Activated naive CD4-positive, alpha-beta T cell treated with anti-CD3 and anti-CD28 coated beads for 36 hours (primary cell): Measurements from ENCODE around the gene ZNF785. TPM values are rescaled to one million over a fixed set of nuclear protein-coding genes. Genes with fewer than 3 reads are reported as not detected.
A peak's percentile ranks its signal among the peaks of the same experiment; 100 is the strongest.
"Not testable (repeated sequence)": the region's sequence is repeated elsewhere in the genome, so short reads cannot be mapped to it uniquely, and the experiment has no call there.

Experiments used
- CTCF ChIA-PET: fragments of 350-600 bp; sonication (Branson Sonifier 250); formaldehyde crosslinking; loops from one replicate; lab custom pipeline; 2021; ENCODE audit warnings: antibody characterized with exemption; lab: Charles Lee
- DNase-seq: peaks from one replicate; pipeline ENCODE4 v3.0.0-alpha.2; 2020
- H3K27ac Mint-ChIP-seq: one replicate; pipeline ENCODE4 v1.8.0; 2021; ENCODE audit warnings: mild to moderate bottlenecking, mixed read lengths
- H3K27me3 Mint-ChIP-seq: one replicate; pipeline ENCODE4 v1.8.0; 2021; ENCODE audit warnings: low read depth, mixed read lengths
- H3K36me3 Mint-ChIP-seq: one replicate; pipeline ENCODE4 v1.8.0; 2021; ENCODE audit warnings: low read depth, mixed read lengths
- H3K4me1 Mint-ChIP-seq: one replicate; pipeline ENCODE4 v1.8.0; 2021; ENCODE audit warnings: low read depth, mixed read lengths
- H3K4me3 Mint-ChIP-seq: one replicate; pipeline ENCODE4 v1.8.0; 2021; ENCODE audit warnings: mild to moderate bottlenecking, moderate library complexity, mixed read lengths
- H3K9me3 Mint-ChIP-seq: one replicate; pipeline ENCODE4 v1.8.0; 2021; ENCODE audit warnings: mixed read lengths
- intact Hi-C: fragments of 100-400 bp; cut with micrococcal nuclease; formaldehyde crosslinking; loops from one replicate; pipeline ENCODE4 v1.15.1; 2023
- total RNA-seq, 2 experiments: library from RNA; stranded (reverse); gene quantifications; one replicate each; pipeline ENCODE4 v1.2.3, GENCODE V29; 2021

The ZNF785 gene
- 10 to 100 TPM; 11.9 to 13.2 TPM for total RNA-seq

DNA sequence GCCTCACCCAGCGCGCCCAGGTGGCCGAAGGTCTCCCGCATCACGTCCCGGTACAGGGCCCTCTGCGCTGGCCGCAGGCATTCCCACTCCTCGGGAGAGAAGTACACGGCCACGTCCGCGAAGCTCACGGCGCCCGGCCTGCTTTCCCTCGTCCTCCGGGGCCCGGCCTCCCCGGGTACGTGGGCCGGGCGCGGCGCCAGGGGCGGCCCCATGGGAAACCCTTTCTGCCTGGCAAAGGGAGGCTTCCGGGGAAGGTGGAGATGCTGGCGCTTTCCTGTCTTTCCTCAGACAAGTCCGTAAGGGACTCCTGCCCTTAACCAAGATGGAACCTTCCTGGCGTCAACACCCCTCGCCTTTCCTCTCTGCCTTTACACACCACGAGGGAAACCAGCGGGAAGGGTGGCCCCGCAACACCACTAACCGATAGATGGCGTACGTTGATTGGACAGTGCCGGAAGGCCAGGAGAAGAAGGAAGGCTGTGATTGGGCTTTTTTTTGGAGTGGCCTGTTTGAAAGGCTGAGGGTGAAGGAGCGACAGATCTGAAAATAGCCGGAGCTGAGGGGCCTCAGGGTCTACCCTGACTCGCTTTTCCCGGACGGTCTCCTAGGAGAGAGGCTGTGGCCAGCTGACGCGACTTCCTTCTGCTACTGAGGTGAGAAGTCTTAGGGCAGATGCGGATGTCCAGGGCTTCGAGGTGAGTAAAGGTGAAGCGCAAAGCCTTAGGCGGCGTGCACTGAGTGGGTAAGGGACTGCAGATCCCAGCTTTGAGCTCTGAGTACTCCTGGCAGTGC lies at the start of gene ZNF785:
Gene ZNF785 (minus strand): TSS at position 298 of the 792 bp plus-strand sequence. CDS start 86 bp downstream, at position 212.
- Mint-ChIP-seq H3K27me3 (no peaks in the 10 kb centered on the region), H3K9me3 (no peaks in the 10 kb centered on the region), H3K4me3 (peak within 1 kb of the TSS; percentile 90), H3K27ac (peak within 1 kb of the TSS; percentile 90), H3K36me3 (peaks cover 26% of the 10 kb centered on the region), H3K4me1 (peaks cover 32% of the 10 kb centered on the region)
- intact Hi-C loops: loop anchor here (1.0 to 2.0 kb wide), 8 partner anchors 13 to 155 kb away; partner anchors contain the start of genes DCTPP1, PRR14, ZNF689 and ZNF747
- CTCF ChIA-PET: interaction anchor here (0.8 to 2.6 kb wide), 7 partner anchors 13 to 168 kb away, joined by 3 to 11 read pairs (median 7); partner anchors contain the start of genes ZNF688 and ZNF747
- peak; percentile 98 for DNase-seq

DNA sequence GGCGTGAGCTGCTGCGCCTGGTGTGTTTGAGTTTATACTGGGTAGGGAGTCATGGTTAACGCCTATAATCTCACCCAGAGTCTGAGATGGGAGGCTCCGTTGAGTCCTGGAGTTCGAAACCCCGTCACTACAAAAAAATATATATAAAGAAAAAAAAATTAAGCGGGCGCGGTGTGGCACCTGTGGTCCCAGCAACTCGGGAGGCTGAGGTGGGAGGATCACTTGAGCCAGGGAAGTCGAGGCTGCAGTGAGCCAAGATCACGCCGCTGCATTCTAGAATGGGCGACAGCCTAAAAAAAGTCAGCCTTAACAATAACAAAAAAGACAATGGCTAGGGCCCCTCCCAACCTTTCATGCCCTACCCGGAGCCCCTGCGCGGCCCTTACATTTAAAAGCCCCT lies 48.0 kb upstream of the ZNF785 start:
- no peaks in the 10 kb centered on the region for H3K27me3 Mint-ChIP-seq
- H3K9me3 Mint-ChIP-seq: no peaks in the 10 kb centered on the region
- H3K4me1 Mint-ChIP-seq: peaks cover 18% of the 10 kb centered on the region
- H3K36me3 Mint-ChIP-seq: no peaks in the 10 kb centered on the region
- intact Hi-C loops: no loop called here
- peak overlapping the region; percentile 83 for H3K4me3 Mint-ChIP-seq
- no peak for DNase-seq
- CTCF ChIA-PET: interaction anchor here (1.0 to 1.4 kb wide), 2 partner anchors 11 to 98 kb away, joined by 3 read pairs; no protein-coding TSS in a partner anchor
- peak overlapping the region; percentile 94 for H3K27ac Mint-ChIP-seq

DNA sequence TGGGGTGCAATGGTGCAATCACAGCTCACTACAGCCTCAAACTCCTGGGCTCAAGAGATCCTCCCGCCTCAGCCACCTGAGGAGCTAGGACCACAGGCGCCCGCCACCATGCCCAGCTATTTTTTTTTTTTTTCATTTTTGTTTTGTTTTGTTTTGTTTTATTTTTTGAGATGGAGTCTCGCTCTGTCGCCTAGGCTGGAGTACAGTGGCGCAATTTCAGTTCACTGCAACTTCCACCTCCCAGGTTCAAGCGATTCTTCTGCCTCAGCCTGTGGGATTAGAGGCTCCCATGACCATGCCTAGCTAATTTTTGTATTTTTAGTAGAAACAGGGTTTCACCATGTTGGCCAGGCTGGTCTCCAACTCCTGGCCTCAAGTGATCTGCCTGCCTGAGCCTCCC lies 47.0 kb upstream of the ZNF785 start:
- H3K27ac Mint-ChIP-seq, DNase-seq, intact Hi-C loops, H3K36me3 Mint-ChIP-seq, H3K9me3 Mint-ChIP-seq, H3K4me3 Mint-ChIP-seq, H3K27me3 Mint-ChIP-seq: not testable (repeated sequence)
- CTCF ChIA-PET: interaction anchor here (0.8 to 1.8 kb wide), 4 partner anchors 13 to 202 kb away, joined by 3 to 9 read pairs (median 5); partner anchors contain the start of genes DCTPP1 and PRR14
- peaks cover 21% of the 10 kb centered on the region for H3K4me1 Mint-ChIP-seq

DNA sequence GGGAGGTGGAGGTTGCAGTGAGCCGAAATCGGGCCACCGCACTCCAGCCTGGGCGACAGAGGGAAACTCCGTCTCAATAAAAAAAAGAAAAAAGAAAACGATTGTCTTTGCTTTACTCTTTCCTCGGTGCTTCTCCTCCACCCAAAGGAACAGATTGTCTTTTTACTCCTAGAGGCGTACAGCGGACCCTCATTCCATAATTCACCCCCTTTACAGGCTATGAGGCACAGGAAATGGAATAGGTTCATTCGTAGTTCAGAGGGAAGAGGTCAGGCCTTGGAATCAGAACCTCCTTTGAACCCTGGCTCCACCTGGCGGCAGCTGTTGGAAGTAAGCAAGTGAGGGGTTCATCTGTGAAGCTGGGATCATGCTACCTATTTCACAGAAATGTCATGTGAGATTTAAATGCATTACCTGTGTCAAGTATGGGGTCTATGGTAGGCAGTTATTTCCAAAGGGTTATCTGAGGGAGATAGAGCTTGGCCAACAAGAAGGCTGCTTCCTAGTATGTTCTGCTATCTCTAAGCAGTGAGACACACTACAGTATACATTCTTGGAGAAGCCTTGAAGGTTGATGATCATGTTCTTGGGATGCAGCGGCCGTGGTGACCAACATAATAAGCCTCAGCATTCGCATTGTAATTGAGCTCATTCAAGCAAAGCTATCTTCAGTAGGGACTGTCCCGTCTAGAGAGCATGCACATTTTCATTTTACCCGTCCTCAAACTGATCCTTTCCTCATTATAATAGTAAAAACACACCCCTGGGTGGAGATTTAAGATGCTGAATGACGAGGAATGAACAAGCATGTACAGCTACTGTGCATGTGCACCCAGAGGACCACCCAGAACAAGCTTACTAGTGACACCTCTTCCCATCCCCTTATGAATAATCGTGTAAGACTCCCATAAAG lies 43.4 kb upstream of the ZNF785 start:
- Mint-ChIP-seq H3K27ac (peak overlapping the region; percentile 82), H3K27me3 (no peaks in the 10 kb centered on the region), H3K36me3 (no peaks in the 10 kb centered on the region), H3K4me3 (peak overlapping the region; percentile 55), H3K9me3 (no peaks in the 10 kb centered on the region), H3K4me1 (peaks cover 8% of the 10 kb centered on the region)
- intact Hi-C loops: loop anchor here (1.0 kb wide), 1 partner anchor 199 kb away; the partner anchor contains the start of gene DCTPP1
- CTCF ChIA-PET: interaction anchor here (0.6 to 7.8 kb wide), 29 partner anchors 9 to 514 kb away, joined by 3 to 51 read pairs (median 4); partner anchors contain the start of genes CD2BP2, DCTPP1, PRR14 and ZNF689
- peak; percentile 97 for DNase-seq

DNA sequence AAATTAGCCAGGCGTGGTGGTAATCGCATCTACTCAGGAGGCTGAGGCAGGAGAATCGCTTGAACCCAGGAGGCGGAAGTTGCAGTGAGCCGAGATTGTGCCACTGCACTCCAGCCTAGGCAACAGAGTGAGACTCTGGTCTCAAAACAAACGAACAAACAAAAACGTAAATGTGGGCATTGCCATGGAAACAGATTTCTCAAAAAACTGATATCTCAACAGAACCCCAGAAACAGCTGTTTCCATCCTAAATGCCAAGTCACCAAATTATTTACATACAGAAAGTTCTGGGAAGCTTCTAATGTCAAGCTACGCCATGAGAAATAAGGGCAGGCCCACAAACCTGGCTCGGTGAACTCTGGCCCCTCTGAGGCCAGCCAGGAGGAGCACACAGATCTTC lies 40.7 kb upstream of the ZNF785 start:
- Mint-ChIP-seq H3K27ac (no peak overlapping the region), H3K36me3 (no peaks in the 10 kb centered on the region), H3K9me3 (no peaks in the 10 kb centered on the region), H3K4me1 (peaks cover 6% of the 10 kb centered on the region), H3K27me3 (no peaks in the 10 kb centered on the region), H3K4me3 (no peak overlapping the region)
- CTCF ChIA-PET: interaction anchor here (7.8 kb wide), 1 partner anchor 11 kb away, joined by 51 read pairs; no protein-coding TSS in a partner anchor
- intact Hi-C loops: no loop called here
- no peak for DNase-seq

DNA sequence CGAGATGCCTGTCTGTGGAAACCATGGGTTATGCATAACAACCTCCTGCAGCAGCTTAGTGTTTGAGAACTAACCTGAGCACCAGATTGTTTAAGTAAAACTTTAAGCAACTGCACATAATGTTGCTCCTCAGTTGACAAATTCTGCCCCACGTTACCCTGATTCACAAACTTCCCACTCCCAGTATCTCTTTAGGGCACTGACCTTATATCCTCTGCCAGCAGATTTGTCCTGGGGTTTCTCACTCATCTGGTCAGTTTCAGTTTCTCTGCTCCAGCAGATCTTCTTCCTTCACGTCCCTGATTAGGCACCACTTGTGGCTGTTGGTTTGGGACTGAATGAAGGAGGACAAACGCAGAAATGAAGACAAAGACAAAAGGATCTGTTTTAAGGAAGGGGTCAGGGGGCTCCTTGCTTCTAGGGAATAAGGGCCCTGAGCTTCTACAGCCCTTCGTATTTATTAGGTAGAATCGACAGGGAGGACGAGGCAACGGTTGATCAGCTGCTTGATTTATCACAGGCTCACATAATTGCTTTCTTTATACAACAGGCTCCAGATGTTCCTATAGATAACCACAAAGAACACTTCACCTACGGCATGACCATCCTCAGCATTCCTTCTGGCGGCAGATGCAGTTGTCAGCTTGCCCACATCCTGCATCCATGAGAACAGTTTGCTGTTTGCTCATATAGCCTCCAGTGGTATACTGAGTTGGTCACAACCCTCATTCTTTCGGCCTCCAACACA lies 38.2 kb upstream of the ZNF785 start:
- Mint-ChIP-seq H3K9me3 (no peaks in the 10 kb centered on the region), H3K4me1 (peaks cover 5% of the 10 kb centered on the region), H3K27ac (no peak overlapping the region), H3K27me3 (no peaks in the 10 kb centered on the region), H3K4me3 (no peak overlapping the region), H3K36me3 (no peaks in the 10 kb centered on the region)
- DNase-seq: no peak
- intact Hi-C loops: no loop called here
- CTCF ChIA-PET: interaction anchor here (1.3 to 7.8 kb wide), 2 partner anchors 8 to 25 kb away, joined by 3 to 51 read pairs; no protein-coding TSS in a partner anchor

DNA sequence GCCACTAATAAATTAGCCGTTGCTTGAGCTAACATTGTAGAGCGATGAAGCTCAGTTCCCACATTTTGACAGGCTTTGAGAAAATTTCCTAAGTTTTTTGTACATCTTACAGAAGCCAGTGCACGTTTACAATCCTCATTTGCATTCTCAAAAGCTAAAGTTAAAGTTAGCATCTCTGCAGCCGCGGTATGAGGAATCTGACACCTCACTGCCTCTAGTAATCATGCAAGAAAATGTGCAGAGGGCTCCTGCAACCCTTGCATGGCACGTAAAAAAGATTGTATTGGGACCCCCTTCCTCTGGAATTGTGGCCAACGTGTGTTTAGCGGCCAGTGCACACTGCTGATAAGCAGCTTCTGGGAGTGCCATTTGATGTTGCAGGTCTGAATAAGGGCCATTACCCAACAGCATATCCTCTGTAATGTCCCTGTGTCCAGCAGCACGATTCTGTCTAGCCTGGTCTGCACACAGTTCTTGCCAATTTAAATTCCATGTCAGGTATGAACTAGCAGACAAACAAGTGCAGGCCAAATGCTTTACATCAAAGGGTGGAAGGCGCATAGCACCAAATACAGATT lies 37.0 kb upstream of the ZNF785 start:
- Mint-ChIP-seq H3K9me3 (no peaks in the 10 kb centered on the region), H3K4me3 (no peak overlapping the region), H3K36me3 (no peaks in the 10 kb centered on the region), H3K4me1 (no peaks in the 10 kb centered on the region), H3K27ac (no peak overlapping the region), H3K27me3 (no peaks in the 10 kb centered on the region)
- no peak for DNase-seq
- intact Hi-C loops: no loop called here
- CTCF ChIA-PET: no interaction called here

DNA sequence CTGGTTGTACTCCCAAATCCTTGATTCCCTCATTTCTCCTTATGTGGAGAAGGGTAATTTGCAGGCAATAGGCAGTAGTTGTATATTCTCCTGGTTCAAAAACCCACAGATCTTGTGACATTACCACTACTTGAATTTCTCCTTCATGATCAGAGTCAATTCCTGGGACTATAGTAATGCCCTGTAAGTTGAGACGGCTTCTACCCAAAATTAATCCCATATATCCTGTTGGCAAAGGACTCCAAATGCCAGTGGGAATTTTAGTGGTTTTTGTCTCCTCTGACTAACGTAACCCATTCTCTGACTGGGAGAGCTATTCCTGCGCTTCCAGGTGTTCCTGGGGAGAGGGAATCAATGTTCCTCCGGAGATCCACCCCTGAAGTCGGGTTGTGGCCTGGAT lies 36.3 kb upstream of the ZNF785 start:
- CTCF ChIA-PET: interaction anchor here (1.1 to 3.6 kb wide), 2 partner anchors 7 to 192 kb away, joined by 4 to 18 read pairs; partner anchors contain the start of gene DCTPP1

DNA sequence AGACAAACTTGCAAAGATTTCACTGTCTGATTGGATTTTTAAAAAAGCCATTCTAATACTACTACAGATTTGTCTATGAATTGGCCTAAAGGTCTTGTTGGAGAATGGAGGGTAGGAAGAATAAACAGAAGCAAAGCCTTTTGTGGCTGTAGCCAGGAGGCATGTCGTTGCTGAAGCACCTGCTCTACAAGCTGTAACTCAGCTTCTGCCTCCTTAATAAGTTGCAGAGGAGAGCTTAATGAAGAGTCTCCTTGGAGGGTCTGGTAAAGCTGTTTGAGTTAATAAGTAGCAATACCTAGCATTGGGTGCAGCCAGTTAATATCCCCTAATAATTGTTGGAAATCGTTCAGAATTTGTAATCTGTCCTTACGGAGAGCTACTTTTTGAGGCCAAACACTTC lies 34.7 kb upstream of the ZNF785 start:
- CTCF ChIA-PET: interaction anchor here (0.6 to 3.6 kb wide), 6 partner anchors 8 to 190 kb away, joined by 3 to 18 read pairs (median 4); partner anchors contain the start of gene DCTPP1
- no peaks in the 10 kb centered on the region for H3K9me3 Mint-ChIP-seq
- H3K4me1 Mint-ChIP-seq: no peaks in the 10 kb centered on the region
- DNase-seq: no peak
- H3K4me3 Mint-ChIP-seq: no peak overlapping the region
- no peaks in the 10 kb centered on the region for H3K36me3 Mint-ChIP-seq
- intact Hi-C loops: no loop called here
- H3K27me3 Mint-ChIP-seq: no peaks in the 10 kb centered on the region
- H3K27ac Mint-ChIP-seq: no peak overlapping the region

More for the DNA sequence above, 36.3 kb upstream of the ZNF785 start:
- DNase-seq: no peak
- H3K4me1 Mint-ChIP-seq: no peaks in the 10 kb centered on the region
- no peak overlapping the region for H3K27ac Mint-ChIP-seq
- H3K4me3 Mint-ChIP-seq: no peak overlapping the region
- no peaks in the 10 kb centered on the region for H3K36me3 Mint-ChIP-seq
- H3K27me3 Mint-ChIP-seq: no peaks in the 10 kb centered on the region
- intact Hi-C loops: no loop called here
- H3K9me3 Mint-ChIP-seq: no peaks in the 10 kb centered on the region

DNA sequence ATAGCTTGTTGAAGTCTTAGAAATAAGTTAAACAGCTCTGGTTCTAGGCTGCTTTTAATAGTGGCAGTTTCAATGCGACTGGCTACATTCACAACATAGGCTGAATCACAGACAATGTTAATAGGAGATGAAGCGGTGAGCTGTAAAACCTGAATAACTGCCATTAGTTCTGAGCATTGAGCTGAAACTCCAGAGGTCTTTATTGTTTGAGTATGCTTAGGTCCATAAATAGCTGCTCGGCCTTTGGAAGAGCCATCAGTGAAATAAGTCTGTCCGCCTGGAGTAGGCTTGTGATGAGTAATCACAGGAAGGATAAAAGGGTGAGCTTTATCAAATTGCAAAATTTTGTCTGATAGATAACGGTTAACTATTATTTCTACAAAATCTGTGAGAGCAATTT lies 34.1 kb upstream of the ZNF785 start:
- intact Hi-C loops: no loop called here
- H3K4me1 Mint-ChIP-seq: no peaks in the 10 kb centered on the region
- no peak overlapping the region for H3K27ac Mint-ChIP-seq
- H3K27me3 Mint-ChIP-seq: no peaks in the 10 kb centered on the region
- no peak for DNase-seq
- CTCF ChIA-PET: interaction anchor here (0.7 to 3.6 kb wide), 7 partner anchors 9 to 205 kb away, joined by 3 to 18 read pairs (median 3); partner anchors contain the start of genes DCTPP1 and PRR14
- H3K36me3 Mint-ChIP-seq: no peaks in the 10 kb centered on the region
- H3K9me3 Mint-ChIP-seq: no peaks in the 10 kb centered on the region
- no peak overlapping the region for H3K4me3 Mint-ChIP-seq

DNA sequence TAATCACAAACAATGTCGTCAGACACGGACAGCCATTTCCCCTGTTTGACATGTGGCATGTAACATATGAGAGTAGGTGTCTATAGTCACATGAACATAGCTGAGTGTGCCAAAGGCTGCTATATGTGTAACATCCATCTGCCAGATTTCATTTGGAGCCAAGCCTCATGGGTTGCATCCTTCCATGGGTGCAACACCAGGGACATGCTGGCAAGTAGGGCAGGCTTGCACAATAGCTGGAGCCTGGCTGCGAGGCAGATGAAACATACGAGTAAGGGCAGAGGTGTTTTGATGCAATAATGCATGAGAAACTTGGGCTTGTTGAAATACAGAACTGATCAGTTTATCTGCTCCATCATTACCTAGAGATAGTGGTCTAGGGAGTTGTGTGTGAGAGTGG lies 33.7 kb upstream of the ZNF785 start:
- Mint-ChIP-seq H3K27ac (no peak overlapping the region), H3K36me3 (no peaks in the 10 kb centered on the region), H3K9me3 (no peaks in the 10 kb centered on the region), H3K27me3 (no peaks in the 10 kb centered on the region), H3K4me1 (no peaks in the 10 kb centered on the region), H3K4me3 (no peak overlapping the region)
- CTCF ChIA-PET: interaction anchor here (0.7 to 3.6 kb wide), 6 partner anchors 10 to 204 kb away, joined by 3 to 18 read pairs (median 3); partner anchors contain the start of genes DCTPP1 and PRR14
- DNase-seq: no peak
- intact Hi-C loops: no loop called here
